Trophoblast cell (in vitro differentiated cells and primary cell): ENCODE results near the gene ERICH6B.

Experiments
- DNase-seq, 2 donors: peaks; one replicate each; pipeline ENCODE4 v3.0.0-alpha.2; 2016
- H2AFZ ChIP-seq: 2 replicates; pipeline ENCODE4 v1.6.1; 2013; ENCODE audit warnings: low read length, moderate library complexity, mild to moderate bottlenecking; ENCODE audit not compliant: insufficient read depth, poor library complexity
- H2AK5ac ChIP-seq: 2 replicates; pipeline ENCODE4 v1.6.1; 2013; ENCODE audit warnings: mild to moderate bottlenecking, low read length
- H2BK120ac ChIP-seq: 2 replicates; pipeline ENCODE4 v1.6.1; 2013; ENCODE audit warnings: low read length, mild to moderate bottlenecking, moderate library complexity; ENCODE audit not compliant: insufficient read depth, poor library complexity
- H2BK12ac ChIP-seq: 2 replicates; pipeline ENCODE4 v1.6.1; 2013; ENCODE audit warnings: mild to moderate bottlenecking, low read length, moderate library complexity
- H2BK5ac ChIP-seq: 2 replicates; pipeline ENCODE4 v1.6.1; 2013; ENCODE audit warnings: low read length, low read depth, moderate library complexity, mild to moderate bottlenecking; ENCODE audit not compliant: poor library complexity
- H3K14ac ChIP-seq: 2 replicates; pipeline ENCODE4 v1.6.1; 2013; ENCODE audit warnings: mild to moderate bottlenecking, low read length
- H3K18ac ChIP-seq: 2 replicates; pipeline ENCODE4 v1.6.1; 2013; ENCODE audit warnings: mild to moderate bottlenecking, low read length
- H3K23ac ChIP-seq: 2 replicates; pipeline ENCODE4 v1.6.1; 2013; ENCODE audit warnings: low read length
- H3K27ac ChIP-seq: 2 replicates; pipeline ENCODE4 v1.5.1; 2013; ENCODE audit warnings: low read depth, mild to moderate bottlenecking, inconsistent platforms, low read length, moderate library complexity
- H3K27me3 ChIP-seq: 2 replicates; pipeline ENCODE4 v1.6.1; 2013; ENCODE audit warnings: inconsistent platforms, mild to moderate bottlenecking, low read length, moderate library complexity; ENCODE audit not compliant: insufficient read depth
- H3K36me3 ChIP-seq, 2 experiments: 1 replicate in 1 of 2; 2 replicates in 1 of 2; pipeline ENCODE4 v1.6.1; 2013; ENCODE audit warnings: low read length in 2 of 2, mild to moderate bottlenecking in 2 of 2, moderate library complexity in 1 of 2; ENCODE audit not compliant: insufficient read depth in 2 of 2, control insufficient read depth in 1 of 2
- H3K4ac ChIP-seq: 2 replicates; pipeline ENCODE4 v1.6.1; 2013; ENCODE audit warnings: low read depth, mild to moderate bottlenecking, low read length, moderate library complexity
- H3K4me1 ChIP-seq, 2 experiments: 1 replicate in 1 of 2; 2 replicates in 1 of 2; pipeline ENCODE4 v1.6.1; 2013; ENCODE audit warnings: low read length in 2 of 2, mild to moderate bottlenecking in 2 of 2, moderate library complexity in 1 of 2; ENCODE audit not compliant: insufficient read depth in 2 of 2, control insufficient read depth in 1 of 2
- H3K4me2 ChIP-seq: 2 replicates; pipeline ENCODE4 v1.6.1; 2013; ENCODE audit warnings: inconsistent platforms, mild to moderate bottlenecking, low read length, moderate library complexity
- H3K4me3 ChIP-seq: 2 replicates; pipeline ENCODE4 v1.5.1; 2013; ENCODE audit warnings: mild to moderate bottlenecking, low read depth, low read length, inconsistent platforms
- H3K79me1 ChIP-seq: one replicate; pipeline ENCODE4 v1.6.1; 2013; ENCODE audit warnings: low read length
- H3K79me2 ChIP-seq: 2 replicates; pipeline ENCODE4 v1.6.1; 2013; ENCODE audit warnings: low read length, mild to moderate bottlenecking; ENCODE audit not compliant: control insufficient read depth, insufficient read depth, poor library complexity
- H3K9ac ChIP-seq: 2 replicates; pipeline ENCODE4 v1.6.1; 2013; ENCODE audit warnings: mild to moderate bottlenecking, low read length
- H3K9me3 ChIP-seq: 2 replicates; pipeline ENCODE4 v1.6.1; 2013; ENCODE audit warnings: low read depth, mild to moderate bottlenecking, control low read depth, inconsistent platforms, low read length; ENCODE audit not compliant: insufficient read depth
- H4K12ac ChIP-seq: 2 replicates; pipeline ENCODE4 v1.6.1; 2013; ENCODE audit warnings: low read depth, mild to moderate bottlenecking, low read length, moderate library complexity
- H4K8ac ChIP-seq: 2 replicates; pipeline ENCODE4 v1.6.1; 2013; ENCODE audit warnings: low read depth, mild to moderate bottlenecking, low read length, moderate library complexity
- H4K91ac ChIP-seq: one replicate; pipeline ENCODE4 v1.6.1; 2013; ENCODE audit warnings: low read depth, mild to moderate bottlenecking, low read length, moderate library complexity
- WGBS: extraction: QIAGEN DNeasy Blood & Tissue Kit; methylation state at CpG from one replicate; pipeline ENCODE4 v1.1.7; 2013; ENCODE audit warnings: missing lambda C conversion rate; ENCODE audit not compliant: insufficient read length, insufficient coverage; ENCODE audit errors: extremely low coverage; 5-methylcytosine and 5-hydroxymethylcytosine counted together

Gene ERICH6B

GRCh38 chr13:45541806-45542205 lies 73.7 kb downstream of the ERICH6B start:
- peaks cover 0 to 3% of the 10 kb centered on the region in 2 experiments for H3K4me1 ChIP-seq
- H3K27ac ChIP-seq = no peak overlapping the region
- no peak overlapping the region for H3K14ac ChIP-seq
- no peak for DNase-seq
- H3K23ac ChIP-seq = no peak overlapping the region
- no peaks in the 10 kb centered on the region for H3K9me3 ChIP-seq
- no peaks in the 10 kb centered on the region for H3K79me1 ChIP-seq
- H3K18ac ChIP-seq = no peak overlapping the region
- H3K4me3 ChIP-seq = no peak overlapping the region
- no peak overlapping the region for H3K4me2 ChIP-seq
- no peaks in the 10 kb centered on the region for H3K36me3 ChIP-seq
- H3K4ac ChIP-seq = no peak overlapping the region
- no peaks in the 10 kb centered on the region for H3K27me3 ChIP-seq
- H3K79me2 ChIP-seq = no peaks in the 10 kb centered on the region
- no peak overlapping the region for H3K9ac ChIP-seq
- H2AFZ ChIP-seq = no peak overlapping the region
- WGBS = no CpG with 5 or more reads among the region's 11 CpGs
- no peak overlapping the region for H2BK12ac ChIP-seq
- H4K12ac ChIP-seq = no peak overlapping the region
- H2AK5ac ChIP-seq = no peak overlapping the region
- no peak overlapping the region for H4K91ac ChIP-seq
- H4K8ac ChIP-seq = no peak overlapping the region
- H2BK5ac ChIP-seq = no peak overlapping the region
- no peak overlapping the region for H2BK120ac ChIP-seq

DNA sequence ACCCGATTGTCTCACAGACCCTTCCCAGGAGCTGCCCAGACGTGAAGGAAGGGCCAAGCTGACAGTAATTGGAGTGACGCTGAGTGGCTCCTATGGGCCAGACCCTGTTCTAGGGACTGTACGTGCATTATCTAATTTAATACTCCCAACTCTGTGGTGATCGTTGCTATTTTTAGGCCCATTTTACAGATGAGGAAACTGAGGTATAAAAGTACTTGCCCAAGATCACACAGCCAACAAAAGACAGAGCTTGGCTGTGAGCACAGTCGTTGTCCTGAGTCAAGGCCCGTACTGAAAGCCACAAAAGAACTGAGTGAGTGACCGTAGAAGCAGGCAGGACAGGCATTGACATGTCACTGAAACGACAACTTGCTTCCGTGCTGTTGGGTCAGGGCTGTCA lies 74.7 kb downstream of the ERICH6B start:
- peaks cover under 1% of the 10 kb centered on the region in 2 experiments for H3K36me3 ChIP-seq
- no peak overlapping the region for H3K27ac ChIP-seq
- H2BK120ac ChIP-seq = no peak overlapping the region
- peaks cover 0 to 2% of the 10 kb centered on the region in 2 experiments for H3K4me1 ChIP-seq
- H3K79me1 ChIP-seq = no peaks in the 10 kb centered on the region
- no peak overlapping the region for H4K12ac ChIP-seq
- H3K27me3 ChIP-seq = no peaks in the 10 kb centered on the region
- no peak overlapping the region for H2AK5ac ChIP-seq
- H3K4me3 ChIP-seq = no peak overlapping the region
- no peak overlapping the region for H2BK5ac ChIP-seq
- H3K23ac ChIP-seq = no peak overlapping the region
- no peak overlapping the region for H3K4me2 ChIP-seq
- H3K18ac ChIP-seq = no peak overlapping the region
- H3K14ac ChIP-seq = no peak overlapping the region
- no peak overlapping the region for H3K4ac ChIP-seq
- no peak overlapping the region for H3K9ac ChIP-seq
- DNase-seq = no peak
- no peak overlapping the region for H2AFZ ChIP-seq
- no peaks in the 10 kb centered on the region for H3K79me2 ChIP-seq
- H2BK12ac ChIP-seq = no peak overlapping the region
- no CpG with 5 or more reads among the region's 10 CpGs for WGBS
- no peaks in the 10 kb centered on the region for H3K9me3 ChIP-seq
- H4K8ac ChIP-seq = no peak overlapping the region
- H4K91ac ChIP-seq = no peak overlapping the region

GRCh38 chr13:45540195-45540594 lies 75.3 kb downstream of the ERICH6B start:
- Histone ChIP-seq H3K79me1 (no peaks in the 10 kb centered on the region), H3K9me3 (no peaks in the 10 kb centered on the region), H3K18ac (no peak overlapping the region), H4K8ac (no peak overlapping the region), H3K27me3 (no peaks in the 10 kb centered on the region), H2BK120ac (no peak overlapping the region), H2BK5ac (no peak overlapping the region), H3K23ac (no peak overlapping the region), H3K36me3 (peaks cover 2 to 6% of the 10 kb centered on the region in 2 experiments), H2AFZ (no peak overlapping the region), H3K9ac (no peak overlapping the region), H3K4me1 (no peaks in the 10 kb centered on the region), H3K4me3 (no peak overlapping the region), H4K12ac (no peak overlapping the region), H2AK5ac (no peak overlapping the region), H2BK12ac (no peak overlapping the region), H3K4me2 (no peak overlapping the region), H3K79me2 (no peaks in the 10 kb centered on the region), H3K27ac (no peak overlapping the region), H4K91ac (no peak overlapping the region), H3K14ac (no peak overlapping the region), H3K4ac (no peak overlapping the region)
- DNase-seq = no peak
- WGBS = no CpG with 5 or more reads among the region's 6 CpGs

DNA sequence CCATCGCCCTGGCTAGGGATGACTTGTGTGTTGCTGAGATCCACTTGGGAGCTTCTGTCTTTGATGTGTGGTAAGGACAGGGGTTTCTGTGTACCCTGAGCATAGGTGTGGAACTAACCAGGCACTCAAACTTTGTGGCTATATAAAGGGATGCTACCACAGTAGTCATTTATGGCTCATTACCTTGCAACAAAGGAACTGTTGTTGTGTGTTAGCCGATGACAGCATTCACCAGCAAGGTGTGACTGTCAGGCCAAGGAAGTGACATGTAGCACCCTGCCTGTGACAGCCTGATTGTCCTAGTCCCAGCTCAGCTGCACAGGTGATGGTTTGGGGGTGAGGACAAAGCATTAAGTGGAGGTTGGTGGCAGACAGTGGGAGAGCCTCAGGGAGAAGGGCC lies 77.2 kb downstream of the ERICH6B start:
- Histone ChIP-seq H3K14ac (no peak overlapping the region), H2BK120ac (no peak overlapping the region), H3K4me2 (no peak overlapping the region), H3K23ac (no peak overlapping the region), H3K18ac (no peak overlapping the region), H2BK5ac (no peak overlapping the region), H3K4ac (no peak overlapping the region), H4K8ac (no peak overlapping the region), H3K27me3 (no peaks in the 10 kb centered on the region), H3K79me2 (no peaks in the 10 kb centered on the region), H3K36me3 (peaks cover 8 to 19% of the 10 kb centered on the region in 2 experiments), H4K12ac (no peak overlapping the region), H3K79me1 (no peaks in the 10 kb centered on the region), H3K9me3 (no peaks in the 10 kb centered on the region), H3K9ac (no peak overlapping the region), H2BK12ac (no peak overlapping the region), H3K4me3 (no peak overlapping the region), H2AK5ac (no peak overlapping the region), H3K27ac (no peak overlapping the region), H2AFZ (no peak overlapping the region), H3K4me1 (no peaks in the 10 kb centered on the region), H4K91ac (no peak overlapping the region)
- no peak for DNase-seq
- no CpG with 5 or more reads among the region's 2 CpGs for WGBS
